Ishikawa (cell line): ENCODE results near the gene TMEM198.

Experiments used
- CEBPB ChIP-seq: IDR thresholded peaks from 2 replicates; pipeline ENCODE4 v1.6.1; 2012
- EP300 ChIP-seq: IDR thresholded peaks from 2 replicates; pipeline ENCODE4 v1.6.1; 2012; ENCODE audit warnings: borderline replicate concordance
- FOXM1 ChIP-seq: IDR thresholded peaks from 2 replicates; pipeline ENCODE4 v1.6.1; 2012; ENCODE audit warnings: low read depth, borderline replicate concordance
- MAX ChIP-seq: IDR thresholded peaks from 2 replicates; pipeline ENCODE4 v1.6.1; 2012
- NFIC ChIP-seq: IDR thresholded peaks from 2 replicates; pipeline ENCODE4 v1.6.1; 2012
- RAD21 ChIP-seq: IDR thresholded peaks from 2 replicates; pipeline ENCODE4 v1.6.1; 2012; ENCODE audit warnings: low read depth
- REST ChIP-seq: IDR thresholded peaks from 2 replicates; pipeline ENCODE4 v1.6.1; 2012; ENCODE audit warnings: low read depth, mild to moderate bottlenecking
- TAF1 ChIP-seq: IDR thresholded peaks from 2 replicates; pipeline ENCODE4 v1.6.1; 2012; ENCODE audit warnings: low read depth, mild to moderate bottlenecking
- TCF12 ChIP-seq: IDR thresholded peaks from 2 replicates; pipeline ENCODE4 v1.6.1; 2012; ENCODE audit warnings: low read depth
- USF1 ChIP-seq: IDR thresholded peaks from 2 replicates; pipeline ENCODE4 v1.6.1; 2012
- ZBTB7A ChIP-seq: IDR thresholded peaks from 2 replicates; pipeline ENCODE4 v1.6.1; 2012; ENCODE audit warnings: low read depth

- TF ChIP-seq TCF12 (no peak), EP300 (no peak), ZBTB7A (no peak; the same call in 1 of the 2 replicates), TAF1 (no peak), USF1 (peak; percentile 87), NFIC (no peak), REST (peak; percentile 55), MAX (peak; percentile 49), CEBPB (no peak), RAD21 (peak; percentile 48; the same call in 1 of the 2 replicates), FOXM1 (no peak)
These were observed 48.2 kb upstream of the TMEM198 start for GRCh38 chr2:219495531-219496122.
